Mucosa of rectum (tissue), 2 donors: Measurements from ENCODE around the gene INTS1.

Experiments used
- H3K27ac ChIP-seq, 2 donors: one replicate each; pipeline ENCODE4 v1.7.0; 2013; ENCODE audit warnings: inconsistent platforms in 2 of 2, low read depth in 2 of 2, low read length in 2 of 2
- H3K27me3 ChIP-seq, 2 donors: one replicate each; pipeline ENCODE4 v1.7.0; 2013; ENCODE audit warnings: low read length in 2 of 2; ENCODE audit not compliant: control insufficient read depth in 2 of 2, insufficient read depth in 2 of 2
- H3K36me3 ChIP-seq, 2 donors: one replicate each; pipeline ENCODE4 v1.7.0; 2013; ENCODE audit warnings: low read length in 2 of 2; ENCODE audit not compliant: control insufficient read depth in 2 of 2, insufficient read depth in 2 of 2
- H3K4me1 ChIP-seq, 2 donors: one replicate each; pipeline ENCODE4 v1.7.0; 2013; ENCODE audit warnings: low read length in 2 of 2, mild to moderate bottlenecking in 1 of 2; ENCODE audit not compliant: control insufficient read depth in 2 of 2, insufficient read depth in 2 of 2
- H3K4me3 ChIP-seq, 2 donors: one replicate each; pipeline ENCODE4 v1.7.0; 2013; ENCODE audit warnings: low read length in 2 of 2
- H3K9ac ChIP-seq, 2 donors: one replicate each; pipeline ENCODE4 v1.7.0; 2013; ENCODE audit warnings: low read length in 2 of 2, low read depth in 1 of 2, mild to moderate bottlenecking in 1 of 2
- H3K9me3 ChIP-seq, 2 donors: one replicate each; pipeline ENCODE4 v1.7.0; 2013; ENCODE audit warnings: low read length in 2 of 2; ENCODE audit not compliant: control insufficient read depth in 2 of 2
- donor health status: healthy.
- donor health status: Normal muscosa, but diverticular disease.

INTS1 gene

GRCh38 chr7:1457949-1458682 lies 46.1 kb downstream of the INTS1 start:
- Histone ChIP-seq H3K4me1 (peaks cover 61 to 78% of the 10 kb centered on the region in 2 donors), H3K36me3 (no peaks in the 10 kb centered on the region), H3K9ac (peak overlapping the region; percentile 81 to 93), H3K27ac (peak overlapping the region; percentile 84 to 88), H3K27me3 (no peaks in the 10 kb centered on the region), H3K4me3 (peak overlapping the region; percentile 82 to 84), H3K9me3 (no peaks in the 10 kb centered on the region)

GRCh38 chr7:1457059-1457948 lies 46.9 kb downstream of the INTS1 start:
- Histone ChIP-seq H3K9me3 (no peaks in the 10 kb centered on the region), H3K36me3 (no peaks in the 10 kb centered on the region), H3K4me1 (peaks cover 58 to 72% of the 10 kb centered on the region in 2 donors), H3K27me3 (no peaks in the 10 kb centered on the region), H3K4me3 (peak overlapping the region; percentile 82 to 84), H3K27ac (peak overlapping the region; percentile 11 to 24), H3K9ac (peak overlapping the region in 1 of 2 donors; percentile 93)

DNA sequence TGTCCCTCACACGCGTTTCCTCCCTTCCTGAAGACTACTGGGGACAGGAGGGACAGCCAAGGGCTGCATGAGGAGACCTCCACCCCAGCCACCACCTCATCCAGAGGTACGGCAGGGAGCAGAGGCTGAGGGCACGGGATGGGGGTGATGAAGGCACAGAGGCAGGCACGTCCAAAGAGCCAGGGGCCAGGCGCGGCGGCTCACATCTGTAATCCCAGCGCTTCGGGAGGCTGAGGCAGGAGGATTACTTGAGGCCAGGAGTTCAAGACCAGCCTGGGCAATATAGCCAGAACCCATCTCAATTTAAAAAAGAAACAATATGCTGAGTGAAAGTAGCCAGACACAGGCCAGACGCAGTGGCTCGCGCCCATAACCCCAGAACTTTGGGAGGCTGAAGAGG lies 48.2 kb downstream of the INTS1 start:
- Histone ChIP-seq H3K27ac (peak overlapping the region; percentile 88 to 89), H3K9ac (peak overlapping the region; percentile 62 to 70), H3K4me1 (peaks cover 51 to 59% of the 10 kb centered on the region in 2 donors), H3K9me3 (no peaks in the 10 kb centered on the region), H3K27me3 (no peaks in the 10 kb centered on the region), H3K36me3 (no peaks in the 10 kb centered on the region), H3K4me3 (peak overlapping the region; percentile 52 to 62)

GRCh38 chr7:1455241-1455939 lies 48.8 kb downstream of the INTS1 start:
- Histone ChIP-seq H3K9me3 (no peaks in the 10 kb centered on the region), H3K9ac (peak overlapping the region; percentile 62 to 70), H3K27ac (peak overlapping the region; percentile 88 to 89), H3K4me3 (peak overlapping the region; percentile 52 to 62), H3K27me3 (no peaks in the 10 kb centered on the region), H3K36me3 (no peaks in the 10 kb centered on the region), H3K4me1 (peaks cover 50 to 55% of the 10 kb centered on the region in 2 donors)

GRCh38 chr7:1454542-1454941 lies 49.6 kb downstream of the INTS1 start:
- peak overlapping the region; percentile 88 to 89 for H3K27ac ChIP-seq
- no peaks in the 10 kb centered on the region for H3K9me3 ChIP-seq

DNA sequence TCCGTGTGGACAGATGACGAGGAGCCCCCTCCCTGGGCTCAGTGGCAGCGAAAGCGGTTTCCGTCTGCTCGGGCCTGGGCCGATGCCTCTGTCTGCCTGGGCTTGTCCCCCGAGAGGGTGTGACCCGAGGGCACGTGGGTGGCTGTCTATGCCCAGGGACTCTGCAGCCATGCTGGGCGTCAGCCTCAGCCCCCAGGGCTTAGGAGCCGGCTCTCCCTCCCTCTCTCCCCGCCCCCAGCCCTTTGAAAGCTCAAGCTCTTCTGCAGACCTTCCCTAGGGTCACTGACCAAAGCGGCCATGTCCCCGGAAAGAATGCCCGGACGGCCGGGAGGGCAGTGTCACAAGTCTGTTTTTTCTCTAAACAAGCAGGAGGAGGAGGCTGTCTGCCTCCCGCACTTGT lies 52.0 kb downstream of the INTS1 start:
- H3K36me3 ChIP-seq: peaks cover 0 to 4% of the 10 kb centered on the region in 2 donors
- H3K4me3 ChIP-seq: no peak overlapping the region
- H3K9me3 ChIP-seq: no peaks in the 10 kb centered on the region
- no peaks in the 10 kb centered on the region for H3K27me3 ChIP-seq
- H3K27ac ChIP-seq: no peak overlapping the region
- no peak overlapping the region for H3K9ac ChIP-seq
- H3K4me1 ChIP-seq: peaks cover 28 to 35% of the 10 kb centered on the region in 2 donors

More at GRCh38 chr7:1454542-1454941, 49.6 kb downstream of the INTS1 start:
- Histone ChIP-seq H3K4me1 (peaks cover 45 to 51% of the 10 kb centered on the region in 2 donors), H3K4me3 (no peak overlapping the region), H3K36me3 (peaks cover 0 to 2% of the 10 kb centered on the region in 2 donors), H3K9ac (peak overlapping the region in 1 of 2 donors; percentile 62), H3K27me3 (no peaks in the 10 kb centered on the region)

- H3K27me3 ChIP-seq: no peaks in the 10 kb centered on the region
- no peak overlapping the region for H3K9ac ChIP-seq
- H3K4me1 ChIP-seq: peaks cover 18 to 25% of the 10 kb centered on the region in 2 donors
- no peaks in the 10 kb centered on the region for H3K9me3 ChIP-seq
- no peak overlapping the region for H3K4me3 ChIP-seq
- peak overlapping the region in 1 of 2 donors; percentile 16 for H3K27ac ChIP-seq
- H3K36me3 ChIP-seq: peaks cover 0 to 4% of the 10 kb centered on the region in 2 donors
Measured at GRCh38 chr7:1450987-1451386, 53.2 kb downstream of the INTS1 start.

- Histone ChIP-seq H3K9ac (no peak overlapping the region), H3K36me3 (peaks cover 0 to 4% of the 10 kb centered on the region in 2 donors), H3K4me3 (no peak overlapping the region), H3K27ac (peak overlapping the region; percentile 16 to 51), H3K27me3 (no peaks in the 10 kb centered on the region), H3K9me3 (no peaks in the 10 kb centered on the region), H3K4me1 (peaks cover 13 to 19% of the 10 kb centered on the region in 2 donors)
Measured at GRCh38 chr7:1450431-1450830, 53.8 kb downstream of the INTS1 start.

GRCh38 chr7:1449951-1450350 lies 54.2 kb downstream of the INTS1 start:
- H3K9me3 ChIP-seq: no peaks in the 10 kb centered on the region
- no peaks in the 10 kb centered on the region for H3K27me3 ChIP-seq
- H3K36me3 ChIP-seq: peaks cover 0 to 4% of the 10 kb centered on the region in 2 donors
- H3K4me3 ChIP-seq: no peak overlapping the region
- H3K27ac ChIP-seq: peak overlapping the region; percentile 4 to 51
- no peak overlapping the region for H3K9ac ChIP-seq
- H3K4me1 ChIP-seq: peaks cover 9 to 14% of the 10 kb centered on the region in 2 donors
